Medulla oblongata (tissue), 1 donor: ENCODE data around the gene RALB.
"Not testable (repeated sequence)": the region's sequence is repeated elsewhere in the genome, so short reads cannot be mapped to it uniquely, and the experiment has no call there.

Experiments used
- DNase-seq: peaks from one replicate; pipeline ENCODE4 v3.0.0-alpha.2; 2015; ENCODE audit errors: extremely low spot score

The RALB gene

GRCh38 chr2:120293096-120294007, 40.7 kb downstream of the RALB start:
- no peak for DNase-seq

GRCh38 chr2:120294008-120294340, 41.3 kb downstream of the RALB start:
- DNase-seq: peak; percentile 20

GRCh38 chr2:120298173-120298835, 45.7 kb downstream of the RALB start:
- no peak for DNase-seq

GRCh38 chr2:120299004-120299403, 46.4 kb downstream of the RALB start:
- no peak for DNase-seq

GRCh38 chr2:120299561-120299960, 46.9 kb downstream of the RALB start:
- no peak for DNase-seq

- DNase-seq: no peak
These were observed 47.7 kb downstream of the RALB start for GRCh38 chr2:120300385-120300784.

GRCh38 chr2:120301284-120301683, 48.6 kb downstream of the RALB start:
- no peak for DNase-seq

GRCh38 chr2:120302301-120302700, 49.6 kb downstream of the RALB start:
- DNase-seq: no peak

GRCh38 chr2:120303177-120303576, 50.5 kb downstream of the RALB start:
- DNase-seq: no peak

- peak; percentile 48 for DNase-seq
These were observed 52.6 kb downstream of the RALB start for GRCh38 chr2:120305296-120305695.

- no peak for DNase-seq
These were observed 53.4 kb downstream of the RALB start for GRCh38 chr2:120305937-120306490.

GRCh38 chr2:120307482-120307881, 54.8 kb downstream of the RALB start:
- DNase-seq: no peak

- DNase-seq: no peak
These were observed 55.6 kb downstream of the RALB start for GRCh38 chr2:120308038-120308910.

GRCh38 chr2:120310136-120310535, 57.5 kb downstream of the RALB start:
- DNase-seq: no peak

- DNase-seq: not testable (repeated sequence)
These were observed 58.2 kb downstream of the RALB start for GRCh38 chr2:120310841-120311240.

GRCh38 chr2:120312076-120312475, 59.4 kb downstream of the RALB start:
- no peak for DNase-seq

GRCh38 chr2:120312860-120313694, 60.4 kb downstream of the RALB start:
- peak; percentile 93 for DNase-seq

GRCh38 chr2:120313695-120314615, 61.3 kb downstream of the RALB start:
- no peak for DNase-seq

GRCh38 chr2:120314690-120315366, 62.2 kb downstream of the RALB start:
- DNase-seq: no peak
